H9 (cell line): ENCODE results near the gene GMPR2. TPM values are rescaled to one million over a fixed set of nuclear protein-coding genes. Genes with fewer than 3 reads are reported as not detected.

Experiments
- DNase-seq: peaks from one replicate; pipeline ENCODE4 v3.0.0-alpha.2; 2017
- H2AFZ ChIP-seq: one replicate; pipeline ENCODE4 v1.6.1; 2013; ENCODE audit warnings: mild to moderate bottlenecking, low read length, control low read depth, moderate library complexity
- H2AK5ac ChIP-seq: 2 replicates; pipeline ENCODE4 v1.6.1; 2013; ENCODE audit warnings: low read length, control low read depth, mixed read lengths; ENCODE audit not compliant: insufficient read length
- H2BK120ac ChIP-seq: one replicate; pipeline ENCODE4 v1.6.1; 2013; ENCODE audit warnings: low read depth, mild to moderate bottlenecking, low read length, control low read depth, inconsistent platforms; ENCODE audit not compliant: poor library complexity, severe bottlenecking
- H2BK12ac ChIP-seq: 2 replicates; pipeline ENCODE4 v1.6.1; 2013; ENCODE audit warnings: low read length, control low read depth, mixed read lengths, low read depth; ENCODE audit not compliant: insufficient read length
- H2BK15ac ChIP-seq: 2 replicates; pipeline ENCODE4 v1.6.1; 2013; ENCODE audit warnings: low read depth, low read length, control low read depth
- H2BK20ac ChIP-seq: one replicate; pipeline ENCODE4 v1.6.1; 2013; ENCODE audit warnings: low read depth, mild to moderate bottlenecking, low read length, control low read depth, inconsistent platforms; ENCODE audit not compliant: poor library complexity, severe bottlenecking
- H2BK5ac ChIP-seq: 2 replicates; pipeline ENCODE4 v1.6.1; 2013; ENCODE audit warnings: low read length, control low read depth, mixed read lengths; ENCODE audit not compliant: insufficient read length
- H3K14ac ChIP-seq: 2 replicates; pipeline ENCODE4 v1.6.1; 2013; ENCODE audit warnings: low read length, control low read depth; ENCODE audit not compliant: insufficient read depth
- H3K18ac ChIP-seq: 2 replicates; pipeline ENCODE4 v1.6.1; 2013; ENCODE audit warnings: low read depth, mild to moderate bottlenecking, mixed read lengths, low read length, control low read depth; ENCODE audit not compliant: insufficient read length
- H3K23ac ChIP-seq: 2 replicates; pipeline ENCODE4 v1.6.1; 2013; ENCODE audit warnings: low read length, control low read depth, mixed read lengths, low read depth; ENCODE audit not compliant: insufficient read length
- H3K23me2 ChIP-seq: 2 replicates; pipeline ENCODE4 v1.6.1; 2013; ENCODE audit warnings: low read depth, mild to moderate bottlenecking, mixed read lengths, low read length, control low read depth; ENCODE audit not compliant: insufficient read length, poor library complexity, severe bottlenecking
- H3K27ac ChIP-seq: 2 replicates; pipeline ENCODE4 v1.5.1; 2013; ENCODE audit warnings: low read length, control low read depth, mixed read lengths, low read depth; ENCODE audit not compliant: insufficient read length
- H3K27me3 ChIP-seq: 2 replicates; pipeline ENCODE4 v1.6.1; 2013; ENCODE audit warnings: low read length, control low read depth, inconsistent platforms; ENCODE audit not compliant: insufficient read depth
- H3K4ac ChIP-seq: 2 replicates; pipeline ENCODE4 v1.6.1; 2013; ENCODE audit warnings: low read depth, mild to moderate bottlenecking, control low read depth, inconsistent platforms, low read length, moderate library complexity
- H3K4me1 ChIP-seq: 2 replicates; pipeline ENCODE4 v1.6.1; 2013; ENCODE audit warnings: low read length, control low read depth, inconsistent platforms; ENCODE audit not compliant: insufficient read depth
- H3K4me2 ChIP-seq: 2 replicates; pipeline ENCODE4 v1.6.1; 2013; ENCODE audit warnings: low read length, control low read depth, mixed read lengths; ENCODE audit not compliant: insufficient read length, insufficient read depth
- H3K56ac ChIP-seq: 2 replicates; pipeline ENCODE4 v1.6.1; 2013; ENCODE audit warnings: low read depth, mild to moderate bottlenecking, mixed read lengths, low read length, control low read depth; ENCODE audit not compliant: insufficient read length
- H3K79me1 ChIP-seq: 2 replicates; pipeline ENCODE4 v1.6.1; 2013; ENCODE audit warnings: low read depth, mild to moderate bottlenecking, moderate library complexity, low read length, control low read depth, inconsistent platforms; ENCODE audit not compliant: insufficient read depth, poor library complexity, severe bottlenecking
- H3K79me2 ChIP-seq: 2 replicates; pipeline ENCODE4 v1.6.1; 2013; ENCODE audit warnings: low read length, control low read depth, inconsistent platforms; ENCODE audit not compliant: insufficient read depth
- H3K9ac ChIP-seq: 2 replicates; pipeline ENCODE4 v1.6.1; 2013; ENCODE audit warnings: low read length, control low read depth, mixed read lengths; ENCODE audit not compliant: insufficient read length; ENCODE audit errors: extremely low read depth
- H3K9me3 ChIP-seq: one replicate; pipeline ENCODE4 v1.6.1; 2013; ENCODE audit warnings: low read depth, low read length, inconsistent platforms; ENCODE audit not compliant: control insufficient read depth
- H3T11ph ChIP-seq: one replicate; pipeline ENCODE4 v1.6.1; 2013; ENCODE audit warnings: mild to moderate bottlenecking, low read length, control low read depth, inconsistent platforms
- H4K20me1 ChIP-seq: one replicate; pipeline ENCODE4 v1.6.1; 2013; ENCODE audit not compliant: control insufficient read depth, insufficient read length, insufficient read depth
- H4K5ac ChIP-seq: 2 replicates; pipeline ENCODE4 v1.6.1; 2013; ENCODE audit warnings: low read depth, mild to moderate bottlenecking, mixed read lengths, low read length, control low read depth; ENCODE audit not compliant: insufficient read length
- H4K8ac ChIP-seq: replicated peaks from 2 replicates; pipeline ENCODE4 v1.6.1; 2013; ENCODE audit warnings: low read length, control low read depth, mixed read lengths, low read depth; ENCODE audit not compliant: insufficient read length
- H4K91ac ChIP-seq: 2 replicates; pipeline ENCODE4 v1.6.1; 2013; ENCODE audit warnings: low read depth, mild to moderate bottlenecking, moderate library complexity, mixed read lengths, low read length, control low read depth; ENCODE audit not compliant: insufficient read length
- H3K27ac Mint-ChIP-seq, 3 experiments: 2 replicates in 2 of 3; 3 replicates in 1 of 3; pipeline ENCODE4 v1.8.0; 2020 to 2021; ENCODE audit warnings: mixed read lengths in 3 of 3, mild to moderate bottlenecking in 1 of 3, moderate library complexity in 1 of 3
- H3K27me3 Mint-ChIP-seq: 2 replicates; pipeline ENCODE4 v1.8.0; 2021; ENCODE audit warnings: low read depth, mild to moderate bottlenecking, moderate library complexity, mixed read lengths
- H3K36me3 Mint-ChIP-seq, 3 experiments: 2 replicates in 2 of 3; 3 replicates in 1 of 3; pipeline ENCODE4 v1.8.0; 2020 to 2021; ENCODE audit warnings: low read depth in 3 of 3, mixed read lengths in 3 of 3; ENCODE audit not compliant: insufficient read depth in 1 of 3
- H3K4me1 Mint-ChIP-seq, 2 experiments: 2 replicates each; pipeline ENCODE4 v1.8.0; 2020; ENCODE audit warnings: mixed read lengths in 2 of 2
- H3K4me3 Mint-ChIP-seq, 2 experiments: 2 replicates in 1 of 2; 3 replicates in 1 of 2; pipeline ENCODE4 v1.8.0; 2020 to 2021; ENCODE audit warnings: mild to moderate bottlenecking in 2 of 2, mixed read lengths in 2 of 2, moderate library complexity in 1 of 2
- H3K9me3 Mint-ChIP-seq, 2 experiments: 2 replicates in 1 of 2; 3 replicates in 1 of 2; pipeline ENCODE4 v1.8.0; 2020; ENCODE audit warnings: mild to moderate bottlenecking in 2 of 2, mixed read lengths in 2 of 2, moderate library complexity in 1 of 2
- CTCF ChIP-seq: fragments of 200-600 bp; sonication (generic); conservative IDR thresholded peaks from 3 replicates; pipeline ENCODE4 v1.8.0; 2021; ENCODE audit warnings: antibody characterized with exemption, mild to moderate bottlenecking
- WGBS: extraction: QIAGEN DNeasy Blood & Tissue Kit; methylation state at CpG from one replicate; pipeline ENCODE4 v1.1.7; 2013; ENCODE audit warnings: missing lambda C conversion rate, low lambda C conversion rate, mixed read lengths; ENCODE audit not compliant: insufficient read length; ENCODE audit errors: extremely low coverage; 5-methylcytosine and 5-hydroxymethylcytosine counted together
- total RNA-seq: library from RNA; stranded (reverse); gene quantifications from 2 replicates; pipeline ENCODE4 v1.2.1, GENCODE V29; 2021

GMPR2 gene
- total RNA-seq, 1 experiment from 2014 or later: 84.7 TPM

GRCh38 chr14:24224618-24225071 lies 8.1 kb upstream of the GMPR2 start:
- no CpG with 5 or more reads among the region's 7 CpGs for WGBS
- no peak overlapping the region for H3K56ac ChIP-seq
- no peaks in the 10 kb centered on the region for H3K23me2 ChIP-seq
- no peak overlapping the region for H3K14ac ChIP-seq
- H2AK5ac ChIP-seq: no peak overlapping the region
- no peaks in the 10 kb centered on the region for H3K9me3 ChIP-seq
- no peaks in the 10 kb centered on the region for H3K27me3 Mint-ChIP-seq
- H2BK120ac ChIP-seq: no peak overlapping the region
- no peak overlapping the region for H2BK5ac ChIP-seq
- no peaks in the 10 kb centered on the region for H3K4me1 ChIP-seq
- no peaks in the 10 kb centered on the region for H3K27me3 ChIP-seq
- H3K4me2 ChIP-seq: no peak overlapping the region
- no peak overlapping the region for H2BK15ac ChIP-seq
- H4K8ac ChIP-seq: no peak overlapping the region
- H2AFZ ChIP-seq: no peak overlapping the region
- H3K27ac ChIP-seq: no peak overlapping the region
- DNase-seq: no peak
- H3K18ac ChIP-seq: no peak overlapping the region
- H2BK20ac ChIP-seq: no peak overlapping the region
- H4K5ac ChIP-seq: no peak overlapping the region
- H3K4me1 Mint-ChIP-seq: no peaks in the 10 kb centered on the region
- H3K4ac ChIP-seq: no peak overlapping the region
- H2BK12ac ChIP-seq: no peak overlapping the region
- H4K91ac ChIP-seq: no peak overlapping the region
- H3T11ph ChIP-seq: no peak overlapping the region
- H3K9ac ChIP-seq: no peak overlapping the region
- H3K27ac Mint-ChIP-seq: peak overlapping the region in 1 of 3 experiments; percentile 65; a peak in 3 of 7 replicates
- no peak for TF ChIP-seq CTCF
- H3K79me1 ChIP-seq: peaks cover 15% of the 10 kb centered on the region
- peaks cover 5% of the 10 kb centered on the region; the same call in 1 of the 2 replicates for H3K79me2 ChIP-seq
- no peaks in the 10 kb centered on the region for H4K20me1 ChIP-seq
- no peak overlapping the region for H3K23ac ChIP-seq
- H3K36me3 Mint-ChIP-seq: peaks cover 7 to 24% (median 18%) of the 10 kb centered on the region in 3 experiments; a peak in 6 of 7 replicates
- H3K4me3 Mint-ChIP-seq: no peak overlapping the region
- H3K9me3 Mint-ChIP-seq: no peaks in the 10 kb centered on the region
